HG03457 (cell line): ENCODE results near the gene NXT1.
"Not testable (repeated sequence)": the region's sequence is repeated elsewhere in the genome, so short reads cannot be mapped to it uniquely, and the experiment has no call there.

Source experiments
- ATAC-seq: cut with Tn5 transposase; IDR thresholded peaks from one replicate; pipeline ENCODE4 v1.9.1; 2021; ENCODE audit warnings: moderate number of reproducible peaks; ENCODE audit not compliant: unreplicated experiment

The NXT1 gene

GRCh38 chr20:23350196-23350903 is at the start of gene NXT1:
TSS of gene NXT1 (plus strand) at chr20:23350791. CDS start at chr20:23354042, 3,251 bp downstream.
- ATAC-seq: peak; percentile 76

GRCh38 chr20:23301436-23302050 is 49.0 kb upstream of the NXT1 start:
- ATAC-seq: no peak

- ATAC-seq: no peak
Measured at GRCh38 chr20:23302386-23302785, 48.2 kb upstream of the NXT1 start.

- no peak for ATAC-seq
Measured at GRCh38 chr20:23302801-23303200, 47.8 kb upstream of the NXT1 start.

- no peak for ATAC-seq
Measured at GRCh38 chr20:23303325-23304102, 47.1 kb upstream of the NXT1 start.

GRCh38 chr20:23304616-23305015 is 46.0 kb upstream of the NXT1 start:
- no peak for ATAC-seq

- no peak for ATAC-seq
Measured at GRCh38 chr20:23305098-23305497, 45.5 kb upstream of the NXT1 start.

- ATAC-seq: not testable (repeated sequence)
Measured at GRCh38 chr20:23307393-23307792, 43.2 kb upstream of the NXT1 start.

GRCh38 chr20:23308024-23308423 is 42.6 kb upstream of the NXT1 start:
- no peak for ATAC-seq

GRCh38 chr20:23308908-23309307 is 41.7 kb upstream of the NXT1 start:
- ATAC-seq: no peak

- ATAC-seq: no peak
Measured at GRCh38 chr20:23309781-23310180, 40.8 kb upstream of the NXT1 start.

GRCh38 chr20:23311947-23312506 is 38.6 kb upstream of the NXT1 start:
- ATAC-seq: no peak

GRCh38 chr20:23313271-23313670 is 37.3 kb upstream of the NXT1 start:
- ATAC-seq: no peak

GRCh38 chr20:23314699-23315098 is 35.9 kb upstream of the NXT1 start:
- ATAC-seq: no peak

GRCh38 chr20:23315099-23315498 is 35.5 kb upstream of the NXT1 start:
- ATAC-seq: no peak

- no peak for ATAC-seq
Measured at GRCh38 chr20:23316626-23317025, 34.0 kb upstream of the NXT1 start.

GRCh38 chr20:23317081-23317480 is 33.5 kb upstream of the NXT1 start:
- ATAC-seq: no peak

GRCh38 chr20:23318347-23318746 is 32.2 kb upstream of the NXT1 start:
- no peak for ATAC-seq

GRCh38 chr20:23320317-23320716 is 30.3 kb upstream of the NXT1 start:
- ATAC-seq: no peak

GRCh38 chr20:23325107-23325506 is 25.5 kb upstream of the NXT1 start:
- no peak for ATAC-seq

- no peak for ATAC-seq
Measured at GRCh38 chr20:23326774-23327173, 23.8 kb upstream of the NXT1 start.
